GM12878 (cell line): ENCODE measurements around the gene GRAMD1C. TPM values are rescaled to one million over a fixed set of nuclear protein-coding genes. Genes with fewer than 3 reads are reported as not detected.
A peak's percentile ranks its signal among the peaks of the same experiment; 100 is the strongest.

Experiments
- ASH2L ChIP-seq: fragments of 300-600, 200-600 bp; sonication (generic); IDR thresholded peaks from 2 replicates; pipeline ENCODE4 v1.6.1; 2017; ENCODE audit warnings: low read depth, mild to moderate bottlenecking, borderline replicate concordance
- BACH1 ChIP-seq: fragments of 450-650 bp; IDR thresholded peaks from 2 replicates; pipeline ENCODE4 v1.6.1; 2017; ENCODE audit warnings: mild to moderate bottlenecking, borderline replicate concordance
- CHD2 ChIP-seq: IDR thresholded peaks from 2 replicates; pipeline ENCODE4 v1.6.1; 2011; ENCODE audit warnings: low read depth, low read length, improper control_type of control experiment, borderline replicate concordance
- FOXK2 ChIP-seq: fragments of 450-650 bp; IDR thresholded peaks from 2 replicates; pipeline ENCODE4 v1.6.1; 2017; ENCODE audit warnings: mild to moderate bottlenecking, moderate library complexity
- IRF4 ChIP-seq: IDR thresholded peaks from 2 replicates; pipeline ENCODE4 v1.6.1; 2011; ENCODE audit warnings: low read depth, low read length
- MTA3 ChIP-seq: IDR thresholded peaks from 2 replicates; pipeline ENCODE4 v1.6.1; 2012; ENCODE audit warnings: low read length, inconsistent platforms, borderline replicate concordance
- NFXL1 ChIP-seq: fragments of 450-650 bp; IDR thresholded peaks from 2 replicates; pipeline ENCODE4 v1.6.1; 2017; ENCODE audit warnings: antibody characterized with exemption, mild to moderate bottlenecking, borderline replicate concordance
- RAD21 ChIP-seq: IDR thresholded peaks from 2 replicates; pipeline ENCODE4 v1.6.1; 2011; ENCODE audit warnings: mild to moderate bottlenecking, low read depth, low read length, moderate library complexity; ENCODE audit not compliant: insufficient read depth
- RAD51 ChIP-seq: fragments of 450-650 bp; IDR thresholded peaks from 2 replicates; pipeline ENCODE4 v1.6.1; 2016; ENCODE audit warnings: moderate library complexity, mild to moderate bottlenecking, inconsistent platforms
- RBBP5 ChIP-seq: fragments of 200-600 bp; sonication (generic); conservative IDR thresholded peaks from 2 replicates; pipeline ENCODE4 v1.6.1; 2016
- RCOR1 ChIP-seq: conservative IDR thresholded peaks from 2 replicates; pipeline ENCODE4 v1.6.1; 2012; ENCODE audit warnings: low read depth, low read length, improper control_type of control experiment
- SIN3A ChIP-seq: IDR thresholded peaks from 2 replicates; pipeline ENCODE4 v1.6.1; 2012; ENCODE audit warnings: low read depth, low read length, improper control_type of control experiment
- SMARCA5 ChIP-seq: fragments of 450-650 bp; IDR thresholded peaks from 2 replicates; pipeline ENCODE4 v1.6.1; 2017; ENCODE audit warnings: mild to moderate bottlenecking
- TCF12 ChIP-seq: IDR thresholded peaks from 2 replicates; pipeline ENCODE4 v1.6.1; 2011; ENCODE audit warnings: low read depth, mild to moderate bottlenecking, low read length
- TCF7 ChIP-seq: IDR thresholded peaks from 2 replicates; pipeline ENCODE4 v1.6.1; 2014; ENCODE audit warnings: antibody characterized with exemption, borderline replicate concordance
- YY1 ChIP-seq: IDR thresholded peaks from 2 replicates; pipeline ENCODE4 v1.6.1; 2011; ENCODE audit warnings: low read depth, mild to moderate bottlenecking, low read length
- ZNF217 ChIP-seq: fragments of 450-650 bp; IDR thresholded peaks from 2 replicates; pipeline ENCODE4 v1.6.1; 2017; ENCODE audit warnings: antibody characterized with exemption, mild to moderate bottlenecking
- ZNF384 ChIP-seq: IDR thresholded peaks from 2 replicates; pipeline ENCODE4 v1.6.1; 2012; ENCODE audit warnings: low read depth, mild to moderate bottlenecking, low read length, improper control_type of control experiment, borderline replicate concordance
- ZSCAN29 ChIP-seq: fragments of 450-650 bp; IDR thresholded peaks from 2 replicates; pipeline ENCODE4 v1.6.1; 2017; ENCODE audit warnings: mild to moderate bottlenecking, moderate library complexity
- polyA plus RNA-seq, 11 experiments: library from polyadenylated mRNA; depleted of rRNA in 4 of 11; unstranded in 6 of 11; stranded (reverse) in 5 of 11; fragments of >200 nt; fragmentation: Nextera tagmentation in 4 of 11; fragmentation: Illumina TruSeq in 1 of 11; extraction: Ambion mirVana in 4 of 11; extraction: Trizol in 1 of 11; gene quantifications; 1 replicate in 1 of 11; 2 replicates in 10 of 11; pipeline versions ENCODE4 v1.2.1 to v1.2.3, GENCODE V29; 2011 to 2016; ENCODE audit warnings: inconsistent platforms in 2 of 11, missing spikeins in 2 of 11, low read depth in 1 of 11
- total RNA-seq, 4 experiments: library from RNA; depleted of rRNA in 3 of 4; stranded (reverse); fragments of >200 nt in 3 of 4; fragmentation: Illumina TruSeq in 1 of 4; extraction: Trizol in 1 of 4; gene quantifications; 2 replicates each; pipeline versions ENCODE4 v1.2.1 to v1.2.3, GENCODE V29; 2013 to 2021
- TF ChIP-seq, protein P1 (sequence below): fragments of 450-650 bp; IDR thresholded peaks from 2 replicates; pipeline ENCODE4 v1.6.1; 2017; ENCODE audit warnings: mild to moderate bottlenecking
- TF ChIP-seq, protein P2 (sequence below): fragments of 450-650 bp; IDR thresholded peaks from 2 replicates; pipeline ENCODE4 v1.6.1; 2017; ENCODE audit warnings: low read depth, mild to moderate bottlenecking, moderate library complexity
- TF ChIP-seq, protein P3 (sequence below): IDR thresholded peaks from 2 replicates; pipeline ENCODE4 v1.6.1; 2011; ENCODE audit warnings: borderline replicate concordance, low read depth, mild to moderate bottlenecking, moderate library complexity, mixed read lengths, low read length; ENCODE audit not compliant: insufficient read depth; ENCODE audit errors: extremely low read length
- TF ChIP-seq, protein P4 (sequence below): IDR thresholded peaks from 2 replicates; pipeline ENCODE4 v1.6.1; 2011; ENCODE audit warnings: low read depth, mild to moderate bottlenecking, low read length, moderate library complexity, borderline replicate concordance; ENCODE audit errors: extremely low read depth
- TF ChIP-seq, protein P5 (sequence below): IDR thresholded peaks from 2 replicates; pipeline ENCODE4 v1.6.1; 2012; ENCODE audit warnings: low read depth, low read length, improper control_type of control experiment

GRAMD1C gene
- total and polyA plus RNA-seq, 10 of the 15 experiments (the other 5 are each of a cell fraction or from before 2014, with no cell fraction given): 3.2 to 9.2 (median 5.5) TPM

DNA sequence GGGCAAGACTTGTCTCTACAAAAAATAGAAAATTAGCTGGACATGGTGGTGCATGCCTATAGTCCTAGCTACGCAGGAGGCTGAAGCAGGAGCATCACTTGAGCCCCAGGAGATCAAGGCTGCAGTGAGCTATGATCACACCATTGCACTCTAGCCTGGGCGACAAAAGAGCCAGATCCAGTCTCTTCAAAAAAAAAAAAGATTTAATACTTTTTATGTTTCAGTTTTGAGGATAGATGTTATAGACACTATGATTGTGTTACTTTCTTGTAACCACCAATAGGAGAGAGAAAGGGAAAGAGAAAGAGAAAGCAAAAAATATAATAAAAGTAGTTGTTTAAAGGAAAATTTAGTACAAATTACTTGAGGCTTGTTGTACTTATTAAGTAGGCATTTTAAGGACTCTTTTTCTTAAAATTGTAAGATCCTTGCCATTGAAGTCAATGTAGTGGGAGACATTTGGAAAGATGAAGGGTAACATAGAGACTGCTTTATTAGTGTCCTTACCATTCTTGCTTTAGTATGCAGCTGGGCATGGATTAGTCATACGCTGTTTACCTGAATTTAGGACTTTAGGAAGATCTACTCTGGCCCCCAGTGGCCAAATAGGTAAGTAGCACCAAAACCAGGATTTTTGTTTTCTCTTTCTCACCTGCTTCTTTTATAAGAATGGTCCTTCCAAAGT is 74.1 kb downstream of the GRAMD1C start (continued):
- TF ChIP-seq, protein P1, sequence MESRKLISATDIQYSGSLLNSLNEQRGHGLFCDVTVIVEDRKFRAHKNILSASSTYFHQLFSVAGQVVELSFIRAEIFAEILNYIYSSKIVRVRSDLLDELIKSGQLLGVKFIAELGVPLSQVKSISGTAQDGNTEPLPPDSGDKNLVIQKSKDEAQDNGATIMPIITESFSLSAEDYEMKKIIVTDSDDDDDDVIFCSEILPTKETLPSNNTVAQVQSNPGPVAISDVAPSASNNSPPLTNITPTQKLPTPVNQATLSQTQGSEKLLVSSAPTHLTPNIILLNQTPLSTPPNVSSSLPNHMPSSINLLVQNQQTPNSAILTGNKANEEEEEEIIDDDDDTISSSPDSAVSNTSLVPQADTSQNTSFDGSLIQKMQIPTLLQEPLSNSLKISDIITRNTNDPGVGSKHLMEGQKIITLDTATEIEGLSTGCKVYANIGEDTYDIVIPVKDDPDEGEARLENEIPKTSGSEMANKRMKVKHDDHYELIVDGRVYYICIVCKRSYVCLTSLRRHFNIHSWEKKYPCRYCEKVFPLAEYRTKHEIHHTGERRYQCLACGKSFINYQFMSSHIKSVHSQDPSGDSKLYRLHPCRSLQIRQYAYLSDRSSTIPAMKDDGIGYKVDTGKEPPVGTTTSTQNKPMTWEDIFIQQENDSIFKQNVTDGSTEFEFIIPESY: no peak
- TF ChIP-seq TCF12: no peak
- TF ChIP-seq RCOR1: no peak
- TF ChIP-seq, protein P2, sequence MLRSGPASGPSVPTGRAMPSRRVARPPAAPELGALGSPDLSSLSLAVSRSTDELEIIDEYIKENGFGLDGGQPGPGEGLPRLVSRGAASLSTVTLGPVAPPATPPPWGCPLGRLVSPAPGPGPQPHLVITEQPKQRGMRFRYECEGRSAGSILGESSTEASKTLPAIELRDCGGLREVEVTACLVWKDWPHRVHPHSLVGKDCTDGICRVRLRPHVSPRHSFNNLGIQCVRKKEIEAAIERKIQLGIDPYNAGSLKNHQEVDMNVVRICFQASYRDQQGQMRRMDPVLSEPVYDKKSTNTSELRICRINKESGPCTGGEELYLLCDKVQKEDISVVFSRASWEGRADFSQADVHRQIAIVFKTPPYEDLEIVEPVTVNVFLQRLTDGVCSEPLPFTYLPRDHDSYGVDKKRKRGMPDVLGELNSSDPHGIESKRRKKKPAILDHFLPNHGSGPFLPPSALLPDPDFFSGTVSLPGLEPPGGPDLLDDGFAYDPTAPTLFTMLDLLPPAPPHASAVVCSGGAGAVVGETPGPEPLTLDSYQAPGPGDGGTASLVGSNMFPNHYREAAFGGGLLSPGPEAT: no peak
- no peak for TF ChIP-seq BACH1
- no peak for TF ChIP-seq RBBP5
- TF ChIP-seq, protein P3, sequence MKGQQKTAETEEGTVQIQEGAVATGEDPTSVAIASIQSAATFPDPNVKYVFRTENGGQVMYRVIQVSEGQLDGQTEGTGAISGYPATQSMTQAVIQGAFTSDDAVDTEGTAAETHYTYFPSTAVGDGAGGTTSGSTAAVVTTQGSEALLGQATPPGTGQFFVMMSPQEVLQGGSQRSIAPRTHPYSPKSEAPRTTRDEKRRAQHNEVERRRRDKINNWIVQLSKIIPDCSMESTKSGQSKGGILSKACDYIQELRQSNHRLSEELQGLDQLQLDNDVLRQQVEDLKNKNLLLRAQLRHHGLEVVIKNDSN: no peak
- TF ChIP-seq, protein P4, sequence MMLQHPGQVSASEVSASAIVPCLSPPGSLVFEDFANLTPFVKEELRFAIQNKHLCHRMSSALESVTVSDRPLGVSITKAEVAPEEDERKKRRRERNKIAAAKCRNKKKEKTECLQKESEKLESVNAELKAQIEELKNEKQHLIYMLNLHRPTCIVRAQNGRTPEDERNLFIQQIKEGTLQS: no peak
- no peak for TF ChIP-seq ZSCAN29
- TF ChIP-seq, protein P5, sequence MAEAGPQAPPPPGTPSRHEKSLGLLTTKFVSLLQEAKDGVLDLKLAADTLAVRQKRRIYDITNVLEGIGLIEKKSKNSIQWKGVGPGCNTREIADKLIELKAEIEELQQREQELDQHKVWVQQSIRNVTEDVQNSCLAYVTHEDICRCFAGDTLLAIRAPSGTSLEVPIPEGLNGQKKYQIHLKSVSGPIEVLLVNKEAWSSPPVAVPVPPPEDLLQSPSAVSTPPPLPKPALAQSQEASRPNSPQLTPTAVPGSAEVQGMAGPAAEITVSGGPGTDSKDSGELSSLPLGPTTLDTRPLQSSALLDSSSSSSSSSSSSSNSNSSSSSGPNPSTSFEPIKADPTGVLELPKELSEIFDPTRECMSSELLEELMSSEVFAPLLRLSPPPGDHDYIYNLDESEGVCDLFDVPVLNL: no peak
- no peak for TF ChIP-seq ASH2L
- TF ChIP-seq IRF4: peak; percentile 16; the same call in 1 of the 2 replicates
- TF ChIP-seq YY1: 0 out of 2 replicates have a peak, but pooled peaks have one; percentile 15
- 0 out of 2 replicates have a peak, but pooled peaks have one; percentile 18 for TF ChIP-seq SMARCA5
- TF ChIP-seq RAD51: no peak
- no peak for TF ChIP-seq TCF7
- no peak for TF ChIP-seq ZNF384
- no peak for TF ChIP-seq MTA3
- no peak for TF ChIP-seq CHD2
- TF ChIP-seq NFXL1: no peak
- TF ChIP-seq SIN3A: no peak
- TF ChIP-seq FOXK2: no peak; the same call in 1 of the 2 replicates
- TF ChIP-seq RAD21: peak; percentile 95
- TF ChIP-seq ZNF217: no peak
